ENCODE data around the gene UBL4B.

DNA sequence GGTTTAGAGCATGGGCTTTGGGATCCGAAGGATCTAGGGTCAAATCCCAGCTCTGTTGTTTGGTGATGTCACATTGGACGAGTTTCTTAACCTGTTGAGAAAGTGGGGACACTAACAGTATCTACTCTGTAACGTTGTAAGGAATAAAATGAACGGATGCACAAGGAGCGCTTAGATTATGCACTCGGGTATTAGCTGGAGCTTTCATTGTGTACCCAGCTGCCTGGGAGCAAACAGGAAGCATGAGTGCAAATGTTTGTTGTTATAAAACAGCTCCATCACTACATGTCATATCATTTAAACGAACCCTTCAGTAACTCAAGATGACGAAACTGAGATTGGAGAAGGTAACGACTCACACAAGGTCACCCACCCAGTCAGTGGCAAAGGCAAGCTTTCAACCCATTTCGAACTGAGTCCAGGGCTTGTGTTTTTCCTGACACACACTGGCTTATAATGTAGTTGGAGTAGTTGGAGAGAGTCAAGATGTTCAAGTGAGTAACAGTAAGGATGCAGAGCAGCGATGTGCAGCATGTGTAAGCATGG is 21.9 kb downstream of the UBL4B start:
- TF ChIP-seq, protein P1, sequence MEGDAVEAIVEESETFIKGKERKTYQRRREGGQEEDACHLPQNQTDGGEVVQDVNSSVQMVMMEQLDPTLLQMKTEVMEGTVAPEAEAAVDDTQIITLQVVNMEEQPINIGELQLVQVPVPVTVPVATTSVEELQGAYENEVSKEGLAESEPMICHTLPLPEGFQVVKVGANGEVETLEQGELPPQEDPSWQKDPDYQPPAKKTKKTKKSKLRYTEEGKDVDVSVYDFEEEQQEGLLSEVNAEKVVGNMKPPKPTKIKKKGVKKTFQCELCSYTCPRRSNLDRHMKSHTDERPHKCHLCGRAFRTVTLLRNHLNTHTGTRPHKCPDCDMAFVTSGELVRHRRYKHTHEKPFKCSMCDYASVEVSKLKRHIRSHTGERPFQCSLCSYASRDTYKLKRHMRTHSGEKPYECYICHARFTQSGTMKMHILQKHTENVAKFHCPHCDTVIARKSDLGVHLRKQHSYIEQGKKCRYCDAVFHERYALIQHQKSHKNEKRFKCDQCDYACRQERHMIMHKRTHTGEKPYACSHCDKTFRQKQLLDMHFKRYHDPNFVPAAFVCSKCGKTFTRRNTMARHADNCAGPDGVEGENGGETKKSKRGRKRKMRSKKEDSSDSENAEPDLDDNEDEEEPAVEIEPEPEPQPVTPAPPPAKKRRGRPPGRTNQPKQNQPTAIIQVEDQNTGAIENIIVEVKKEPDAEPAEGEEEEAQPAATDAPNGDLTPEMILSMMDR (IDR thresholded peaks at IDR 0.05; ENCODE audit: insufficient read depth, low read length, poor library complexity, severe bottlenecking) = no peak
- no peak for TF ChIP-seq EZH2phosphoT487 (conservative IDR thresholded peaks at IDR 0.05; ENCODE audit: low read length)

Data from SU-DHL-6 (cell line).